Measurements from ENCODE around the gene OR5AR1.
"Not testable (repeated sequence)": the region's sequence is repeated elsewhere in the genome, so short reads cannot be mapped to it uniquely, and the experiment has no call there.

OR5AR1 gene

GRCh38 chr11:56663386-56663785 lies at the start of gene OR5AR1:
TSS of gene OR5AR1 (plus strand) at chr11:56663686. CDS start at chr11:56663686, 0 bp downstream.
- DNase-seq: no peak

GRCh38 chr11:56624661-56625110 lies 38.8 kb upstream of the OR5AR1 start:
- no peak for DNase-seq

GRCh38 chr11:56625946-56626345 lies 37.5 kb upstream of the OR5AR1 start:
- no peak for DNase-seq

- DNase-seq: no peak
Observed at GRCh38 chr11:56632329-56632728, 31.2 kb upstream of the OR5AR1 start.

- no peak for DNase-seq
Observed at GRCh38 chr11:56636861-56637260, 26.6 kb upstream of the OR5AR1 start.

- no peak for DNase-seq
Observed at GRCh38 chr11:56637500-56637899, 26.0 kb upstream of the OR5AR1 start.

- DNase-seq: no peak
Observed at GRCh38 chr11:56642339-56642738, 21.1 kb upstream of the OR5AR1 start, which contains the start of gene OR5AP2. TSS of gene OR5AP2 (minus strand) at chr11:56642439. CDS start at chr11:56642439, 0 bp downstream.

- no peak for DNase-seq
Observed at GRCh38 chr11:56659755-56660154, 3.7 kb upstream of the OR5AR1 start.

GRCh38 chr11:56670984-56671383 lies 7.5 kb downstream of the OR5AR1 start:
- no peak for DNase-seq

GRCh38 chr11:56688554-56689100 lies 25.1 kb downstream of the OR5AR1 start:
- no peak for DNase-seq

GRCh38 chr11:56691179-56691578 lies 27.7 kb downstream of the OR5AR1 start:
- DNase-seq: not testable (repeated sequence)

- no peak for DNase-seq
Observed at GRCh38 chr11:56693428-56693827, 29.9 kb downstream of the OR5AR1 start.

- no peak for DNase-seq
Observed at GRCh38 chr11:56698795-56699194, 35.3 kb downstream of the OR5AR1 start, which contains the start of gene OR9G1. TSS of gene OR9G1 (plus strand) at chr11:56699095. CDS start at chr11:56700388, 1,293 bp downstream.

- no peak for DNase-seq
Observed at GRCh38 chr11:56700242-56700913, 36.9 kb downstream of the OR5AR1 start.

- no peak for DNase-seq
Observed at GRCh38 chr11:56700914-56701485, 37.5 kb downstream of the OR5AR1 start.

- no peak for DNase-seq
Observed at GRCh38 chr11:56705784-56706396, 42.4 kb downstream of the OR5AR1 start.

GRCh38 chr11:56706486-56706885 lies 43.0 kb downstream of the OR5AR1 start:
- no peak for DNase-seq

- DNase-seq: no peak
Observed at GRCh38 chr11:56714206-56714605, 50.7 kb downstream of the OR5AR1 start.

Measured in stimulated activated CD4-positive, alpha-beta T cell treated with anti-CD3 and anti-CD28 coated beads, Interleukin-2, amount 100 ng/mL, for 48 hours (primary cell).